GM18526 (cell line): ENCODE results near the gene BCLAF1.

Experiments used
- POLR2A ChIP-seq: IDR thresholded peaks from 3 replicates; pipeline ENCODE4 v1.6.1; 2011; ENCODE audit not compliant: insufficient read length; ENCODE audit errors: extremely low read depth

The BCLAF1 gene

DNA sequence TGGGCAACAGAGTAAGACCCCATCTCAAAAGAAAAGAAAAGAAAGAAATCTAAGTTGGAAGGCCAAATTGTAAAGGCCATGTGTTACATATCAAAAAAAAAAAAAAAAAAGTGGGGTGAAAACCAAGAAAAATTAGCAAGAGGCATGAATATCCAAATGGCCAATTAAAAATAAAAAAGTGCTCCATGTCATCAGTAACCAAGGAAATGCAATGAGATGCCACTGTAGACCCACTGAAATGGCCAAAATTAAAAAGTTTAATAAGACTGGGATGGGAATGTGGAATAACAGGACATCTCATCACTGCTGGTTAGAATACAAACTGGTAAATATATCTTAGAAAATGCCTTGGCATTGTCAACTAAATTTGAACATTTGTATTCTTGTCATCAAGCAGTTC lies 30.1 kb upstream of the BCLAF1 start:
- TF ChIP-seq POLR2A = no peak

DNA sequence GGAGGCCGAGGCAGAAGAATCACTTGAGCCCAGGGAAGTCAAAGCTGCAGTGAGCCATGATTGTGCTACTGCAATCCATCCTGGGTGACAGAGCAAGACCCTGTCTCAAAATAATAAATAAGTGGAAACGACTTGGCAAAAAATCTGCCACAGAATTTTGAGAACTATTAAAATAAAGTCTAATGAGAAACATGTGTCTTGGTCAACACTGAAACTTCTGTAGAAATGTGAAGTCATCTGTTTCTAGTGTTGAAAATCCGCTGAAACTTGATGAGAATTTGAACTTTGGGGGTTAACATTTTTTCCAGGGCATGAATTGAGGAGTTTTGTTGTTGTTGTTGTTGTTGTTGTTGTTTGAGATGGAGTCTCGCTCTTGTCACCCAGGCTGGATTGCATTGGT lies 29.0 kb upstream of the BCLAF1 start:
- no peak for TF ChIP-seq POLR2A

DNA sequence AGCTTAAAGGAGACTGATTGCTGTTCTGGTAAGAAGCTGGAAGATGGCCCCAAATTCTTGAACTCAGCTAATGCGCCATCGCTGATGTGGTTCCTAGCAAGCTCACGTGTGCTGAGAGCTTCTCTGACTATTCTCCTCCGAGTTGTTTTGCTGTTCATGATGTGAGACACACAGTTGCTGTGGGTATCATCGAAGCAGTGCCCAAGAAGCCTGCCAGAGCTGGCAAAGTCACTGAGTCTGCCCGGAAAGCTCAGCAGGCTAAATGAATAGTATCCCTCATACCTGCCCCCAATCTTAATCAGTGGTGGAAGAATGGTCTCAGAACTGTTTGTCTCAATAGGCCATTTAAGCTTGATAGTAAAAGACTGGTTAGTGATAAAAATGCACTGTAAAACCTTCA lies 28.3 kb upstream of the BCLAF1 start:
- no peak for TF ChIP-seq POLR2A

DNA sequence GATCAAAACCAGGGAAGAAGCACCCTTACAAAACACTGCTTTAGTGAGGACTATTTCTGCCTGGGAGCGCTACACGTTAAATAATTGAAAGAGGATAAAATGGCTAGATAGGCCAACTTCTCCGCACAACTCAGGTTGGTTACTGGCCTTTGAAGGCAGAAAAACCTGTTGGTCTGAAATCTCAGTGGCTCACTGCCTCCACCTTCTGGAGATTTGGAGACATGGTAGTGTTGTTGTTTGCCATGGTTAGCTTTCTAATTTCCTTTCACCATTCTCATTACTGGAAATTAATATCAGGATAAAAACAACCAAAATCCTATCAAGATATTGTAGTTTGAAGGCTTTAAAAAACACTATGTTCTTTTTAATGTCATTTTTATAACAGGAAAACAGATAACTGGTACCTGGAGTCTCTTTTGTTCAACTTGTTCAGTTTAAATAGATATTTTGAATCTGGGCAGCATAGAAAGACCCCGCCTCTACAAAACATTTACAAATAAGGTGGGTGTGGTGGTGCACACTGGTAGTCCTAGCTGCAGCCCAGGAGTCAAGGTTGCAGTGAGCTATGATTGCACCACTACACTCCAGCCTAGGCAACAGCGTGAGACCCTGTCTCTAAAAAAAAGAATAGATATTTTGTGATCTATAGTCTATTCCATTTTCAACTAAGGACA lies 27.5 kb upstream of the BCLAF1 start:
- no peak for TF ChIP-seq POLR2A

DNA sequence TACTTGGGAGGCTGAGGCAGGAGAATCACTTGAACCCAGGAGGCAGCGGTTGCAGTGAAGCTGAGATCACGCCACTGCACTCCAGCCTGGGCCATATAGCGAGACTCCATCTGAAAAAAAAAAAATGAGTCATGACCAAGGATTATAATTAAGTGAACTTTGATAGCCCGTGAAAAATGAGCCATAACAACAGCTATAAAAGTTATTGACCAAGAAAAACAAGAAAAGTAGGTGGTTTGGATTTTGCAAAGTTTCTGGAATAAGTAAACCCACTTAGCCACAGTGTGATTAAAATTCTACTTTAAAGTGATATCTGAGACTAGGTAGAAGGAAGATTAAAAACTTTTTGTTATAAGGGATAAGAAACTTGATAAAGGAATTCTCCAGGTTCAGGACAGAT lies 25.9 kb upstream of the BCLAF1 start:
- no peak for TF ChIP-seq POLR2A

DNA sequence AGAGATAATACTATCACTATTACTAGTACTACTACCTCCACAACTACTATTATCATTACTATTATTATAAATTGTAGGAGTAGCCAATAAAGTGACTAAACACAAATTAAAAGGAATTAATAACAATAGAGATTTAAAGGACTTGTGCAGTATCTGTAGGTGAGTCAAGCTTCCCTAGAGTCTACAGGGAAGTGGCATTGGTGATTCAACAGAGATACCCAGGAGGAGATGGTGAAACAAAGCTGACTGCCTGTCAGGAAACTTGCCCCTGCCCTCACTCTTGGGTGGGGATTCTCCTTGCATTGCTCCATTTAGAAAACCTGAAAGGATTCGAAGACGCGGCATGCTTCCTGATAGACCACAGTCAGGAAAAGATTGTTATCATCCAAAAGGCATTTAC lies 23.3 kb upstream of the BCLAF1 start:
- no peak for TF ChIP-seq POLR2A

DNA sequence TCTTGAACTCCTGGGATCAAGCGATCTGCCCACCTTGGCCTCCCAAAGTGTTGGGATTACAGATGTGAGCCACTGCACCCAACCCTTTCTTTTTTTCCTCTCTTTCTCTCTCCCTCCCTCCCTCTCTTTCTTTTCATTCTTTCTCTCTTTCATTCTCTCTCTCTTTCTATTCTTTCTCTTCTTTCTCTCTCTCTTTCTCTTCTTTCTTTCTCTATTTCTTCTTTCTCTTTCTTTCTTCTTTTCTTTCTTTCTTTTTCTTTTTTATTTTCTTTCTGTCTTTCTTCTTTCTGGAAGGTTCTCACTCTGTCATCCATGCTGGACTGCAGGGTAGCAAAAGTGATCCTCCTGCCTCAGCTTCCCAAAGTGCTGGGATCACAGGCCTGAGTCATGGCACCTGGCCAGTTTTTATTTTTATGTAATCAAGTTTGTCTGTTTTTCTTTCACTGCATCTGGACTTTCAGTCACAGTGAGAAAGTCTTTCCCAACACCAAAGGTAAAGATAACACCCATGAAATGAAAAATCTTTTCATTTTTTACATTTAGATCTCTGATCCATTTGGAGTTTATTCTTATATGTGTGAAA lies 20.2 kb upstream of the BCLAF1 start:
- TF ChIP-seq POLR2A = no peak

DNA sequence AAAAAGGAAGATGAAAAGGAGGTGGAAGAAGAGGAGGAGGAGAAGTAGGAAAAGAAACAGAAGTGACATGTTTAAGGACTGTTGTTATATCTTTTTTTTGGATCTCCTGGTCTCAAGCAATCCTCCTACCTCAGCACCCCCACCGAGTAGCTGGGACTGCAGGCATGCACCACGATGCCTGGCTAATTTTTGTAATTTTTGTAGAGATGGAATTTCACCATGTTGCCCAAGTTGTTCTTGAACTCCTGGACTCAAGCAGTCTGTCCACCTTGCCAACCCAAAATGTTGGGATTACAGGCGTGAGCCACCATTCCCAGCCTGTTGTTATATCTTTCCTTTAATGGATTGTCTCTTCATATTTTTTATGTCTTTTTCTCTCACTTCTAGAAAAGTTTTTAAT lies 19.5 kb upstream of the BCLAF1 start:
- TF ChIP-seq POLR2A = no peak

DNA sequence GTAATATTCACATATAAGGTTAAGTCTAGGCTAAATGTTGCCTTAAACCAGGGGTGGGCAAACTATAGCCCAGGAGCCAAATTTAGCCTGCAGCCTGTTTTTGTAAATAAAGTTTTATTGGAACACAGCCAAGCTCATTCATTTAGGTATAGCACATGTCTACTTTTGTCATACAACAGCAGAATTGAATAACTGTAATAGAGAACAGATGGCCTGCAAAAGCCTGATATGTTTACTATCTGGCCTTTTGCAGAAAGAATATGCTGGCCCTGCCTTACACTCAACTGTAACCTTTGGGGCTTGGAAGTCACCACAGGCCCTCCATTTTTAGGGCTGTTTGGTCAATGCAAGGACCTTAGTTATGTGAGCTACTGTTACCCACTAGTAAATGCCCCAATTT lies 17.7 kb upstream of the BCLAF1 start:
- TF ChIP-seq POLR2A = no peak

DNA sequence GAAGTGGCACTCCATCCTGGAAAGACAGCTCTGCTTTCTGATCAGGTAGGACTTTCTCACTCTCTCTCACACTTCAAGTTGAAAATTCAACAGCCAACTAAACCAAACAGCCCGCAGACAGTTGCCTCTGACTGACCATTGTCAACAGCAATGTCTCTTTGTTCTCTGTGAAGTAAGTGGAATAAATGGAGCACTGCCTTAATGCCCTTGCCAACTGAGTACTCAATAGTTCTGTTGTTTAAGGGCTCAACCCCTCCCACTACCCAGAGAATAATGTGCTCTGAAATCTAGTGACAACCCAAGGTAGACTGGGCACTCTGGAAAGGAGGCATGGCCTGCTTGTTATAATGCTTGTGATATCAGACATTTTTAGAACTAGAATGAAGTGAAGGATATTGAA lies 16.8 kb upstream of the BCLAF1 start:
- TF ChIP-seq POLR2A = no peak

DNA sequence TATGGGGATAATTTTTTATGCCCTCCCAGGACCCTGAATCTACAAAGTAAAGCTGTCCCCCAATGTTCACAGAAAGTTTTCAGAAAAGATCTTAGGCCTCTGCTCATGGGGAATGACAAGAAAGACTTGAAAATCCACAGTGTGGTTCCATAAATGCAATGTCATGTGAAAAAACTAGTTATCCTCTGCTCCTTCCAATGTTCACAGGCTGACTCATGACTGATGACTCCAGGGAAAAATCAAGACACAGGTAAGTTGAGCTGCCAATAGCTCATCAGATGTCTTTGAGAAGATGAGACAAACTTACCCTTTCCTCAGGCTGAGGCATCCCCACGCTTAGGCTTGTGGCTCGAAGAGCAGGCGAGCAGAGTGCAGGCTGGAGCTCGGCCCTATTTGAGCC lies 14.8 kb upstream of the BCLAF1 start:
- TF ChIP-seq POLR2A = no peak

DNA sequence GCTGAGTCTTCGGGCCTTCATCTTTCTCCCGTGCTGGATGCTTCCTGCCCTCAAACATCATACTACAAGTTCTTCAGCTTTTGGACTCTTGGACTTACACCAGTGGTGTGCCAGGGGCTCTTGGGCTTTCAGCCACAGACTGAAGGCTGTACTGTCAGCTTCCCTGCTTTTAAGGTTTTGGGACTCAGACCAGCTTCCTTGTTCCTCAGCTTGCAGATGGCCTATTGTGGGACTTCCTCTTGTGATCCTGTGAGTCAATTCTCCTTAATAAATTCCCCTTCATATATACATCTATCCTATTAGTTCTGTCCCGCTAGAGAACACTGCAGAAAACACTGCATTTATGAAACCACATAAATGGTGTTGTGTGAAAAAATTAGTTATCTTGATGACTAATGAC lies 13.9 kb upstream of the BCLAF1 start:
- TF ChIP-seq POLR2A = no peak

DNA sequence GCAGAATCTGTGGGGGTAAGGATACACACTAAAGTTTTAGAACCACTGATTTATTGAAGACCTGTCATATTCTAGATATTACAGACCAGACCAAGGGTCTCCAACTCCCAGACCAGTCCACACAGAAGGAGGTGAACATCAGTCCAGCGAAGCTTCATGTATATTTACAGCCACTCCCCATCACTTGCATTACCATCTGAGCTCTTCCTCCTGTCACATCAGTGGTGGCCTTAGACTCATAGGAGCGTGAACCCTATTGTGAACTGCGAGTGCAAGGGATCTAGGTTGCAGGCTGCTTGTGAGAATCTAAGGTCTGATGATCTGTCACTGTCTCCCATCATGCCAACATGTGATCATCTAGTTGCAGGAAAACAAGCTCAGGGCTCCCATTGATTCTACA lies 5.0 kb upstream of the BCLAF1 start:
- TF ChIP-seq POLR2A = no peak

DNA sequence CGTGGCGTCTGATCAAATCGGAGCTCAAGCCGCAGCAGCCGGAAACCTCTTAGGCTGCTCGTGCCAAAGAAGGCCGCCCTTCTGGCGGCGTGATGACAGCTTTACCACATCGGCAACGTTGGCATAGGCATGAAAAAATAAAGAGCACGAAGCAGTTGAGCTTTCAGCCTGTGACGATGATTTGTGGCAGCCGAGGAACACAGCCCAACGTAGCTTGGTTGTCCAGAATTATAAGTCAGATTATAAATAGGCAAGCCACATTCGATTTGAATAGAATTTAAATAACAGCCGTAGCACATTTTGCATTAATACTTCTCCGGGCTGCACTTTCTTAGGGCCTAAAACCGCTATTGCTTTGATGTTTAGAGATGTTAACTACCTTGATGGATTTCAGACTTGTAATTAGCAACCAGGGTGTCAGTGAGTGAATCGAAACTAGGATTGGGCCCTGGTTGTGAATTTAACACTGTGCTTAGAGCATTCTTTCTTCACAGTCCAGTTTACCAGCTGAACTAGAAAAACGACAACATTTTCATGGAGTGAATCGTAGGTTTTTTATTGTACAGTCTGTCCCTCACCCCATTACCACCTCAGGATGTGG lies 864 bp upstream of the BCLAF1 start:
- TF ChIP-seq POLR2A = no peak

DNA sequence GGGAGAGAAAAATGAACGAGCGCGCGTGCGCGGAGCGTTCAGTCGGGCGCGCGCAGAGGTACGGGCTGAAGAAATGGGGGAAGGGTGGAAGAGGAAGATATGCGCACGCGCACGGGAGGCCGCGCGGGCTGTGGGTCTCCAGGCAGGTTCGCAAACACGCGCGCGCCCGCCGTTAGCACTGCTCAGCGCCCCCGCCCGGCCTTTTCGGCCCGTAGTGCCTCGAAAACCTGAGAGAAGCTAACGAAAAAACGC lies 393 bp downstream of the BCLAF1 start:
- no peak for TF ChIP-seq POLR2A

DNA sequence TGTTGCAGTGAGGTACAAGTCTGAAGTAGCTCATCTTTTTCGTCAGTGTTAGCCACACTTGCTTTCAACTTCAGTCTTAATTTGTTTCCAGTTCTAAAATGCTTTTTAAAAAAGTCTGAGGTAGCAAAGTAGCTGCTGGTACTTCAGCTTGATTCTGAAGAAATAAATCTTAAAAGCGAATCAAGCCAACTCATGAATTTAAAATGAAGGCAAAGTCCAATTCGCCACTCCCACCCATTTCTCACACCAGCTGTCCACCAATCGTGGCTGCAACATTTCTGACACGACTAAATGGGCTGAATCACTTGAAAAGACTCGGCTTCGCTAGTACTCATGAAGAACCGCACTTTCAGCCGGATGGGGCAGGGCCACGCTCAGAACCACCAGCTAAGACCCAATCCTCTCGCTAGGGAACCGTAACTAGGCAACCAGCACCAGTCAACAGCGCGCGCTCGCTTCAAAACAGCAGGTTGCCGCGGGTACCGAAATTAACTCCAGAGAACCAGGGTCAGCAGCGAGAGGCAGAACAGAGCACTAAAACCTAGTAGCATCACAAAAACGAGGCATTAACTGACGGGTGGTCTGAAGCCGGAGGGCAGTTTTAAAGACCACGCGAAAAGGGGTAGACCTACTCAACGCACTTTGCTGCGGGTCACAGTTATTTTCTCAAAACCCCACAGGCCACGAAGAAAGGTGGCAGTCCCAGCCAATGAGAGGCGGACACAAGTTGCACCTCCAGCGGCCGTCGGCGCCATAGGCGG lies 900 bp downstream of the BCLAF1 start:
- TF ChIP-seq POLR2A = no peak

DNA sequence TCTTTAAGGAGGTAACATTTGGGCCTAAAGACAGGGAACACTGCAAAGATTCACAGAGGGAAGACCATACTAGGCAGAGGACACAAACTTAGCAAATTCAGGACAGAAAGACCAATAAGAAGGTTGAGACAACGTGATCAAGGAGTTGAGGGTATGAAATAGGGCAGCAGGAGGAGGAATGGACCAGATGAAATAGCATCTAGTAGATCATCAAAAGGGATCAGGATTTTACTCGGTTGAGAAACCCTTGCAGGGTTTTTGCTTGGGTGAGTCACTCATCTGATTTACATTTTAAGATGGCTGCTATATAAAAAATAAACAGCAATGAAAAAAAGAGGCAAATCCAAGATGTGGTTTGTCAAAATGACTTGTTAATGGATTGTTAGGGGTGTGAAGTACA lies 4.7 kb downstream of the BCLAF1 start:
- no peak for TF ChIP-seq POLR2A

DNA sequence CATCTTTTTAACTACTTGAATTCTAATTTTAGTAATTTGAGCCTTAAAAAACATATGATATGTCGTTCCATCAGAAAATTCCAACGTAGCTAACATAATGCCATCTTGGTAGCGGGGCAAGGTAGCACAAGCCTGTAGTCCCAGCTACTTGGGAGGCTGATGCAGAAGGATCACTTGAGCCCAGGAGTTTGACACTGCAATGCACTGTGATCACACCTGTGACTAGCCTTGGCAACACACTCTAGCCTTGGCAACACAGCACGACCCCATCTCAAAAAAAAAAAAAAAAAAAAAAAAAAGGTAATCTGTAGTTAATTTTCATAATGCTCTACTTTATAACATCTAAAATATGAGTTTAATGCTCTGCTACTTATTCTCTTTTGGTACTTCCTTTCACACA lies 6.7 kb downstream of the BCLAF1 start:
- TF ChIP-seq POLR2A = no peak
